Keratinocyte (primary cell): ENCODE results near the gene TUBGCP5. TPM values are rescaled to one million over a fixed set of nuclear protein-coding genes. Genes with fewer than 3 reads are reported as not detected.

Experiments
- DNase-seq: peaks from one replicate; pipeline ENCODE4 v3.0.0-alpha.2; 2011; ENCODE audit warnings: low read depth, missing footprints, low spot score
- FAIRE-seq: peaks from 2 replicates; lab custom pipeline; 2011; peaks lifted over from hg19 to GRCh38; lab: Jason Lieb, UNC
- H2AFZ ChIP-seq: 2 replicates; pipeline ENCODE4 v1.6.0; 2012; ENCODE audit warnings: low read length, control low read depth, inconsistent platforms; ENCODE audit not compliant: control insufficient read depth
- H3K27ac ChIP-seq: 2 replicates; pipeline ENCODE4 v1.5.1; 2011; ENCODE audit warnings: low read length; ENCODE audit not compliant: control insufficient read depth, insufficient read depth
- H3K27me3 ChIP-seq: 3 replicates; pipeline ENCODE4 v1.6.0; 2011; ENCODE audit warnings: low read length; ENCODE audit not compliant: control insufficient read depth, insufficient read depth; ENCODE audit errors: extremely low read depth
- H3K36me3 ChIP-seq, 2 experiments: 2 replicates in 1 of 2; 3 replicates in 1 of 2; pipeline ENCODE4 v1.5.1; 2011; ENCODE audit warnings: low read length in 2 of 2, mild to moderate bottlenecking in 1 of 2; ENCODE audit not compliant: control insufficient read depth in 2 of 2, insufficient read depth in 2 of 2; ENCODE audit errors: extremely low read depth in 1 of 2
- H3K4me1 ChIP-seq: 3 replicates; pipeline ENCODE4 v1.5.1; 2011; ENCODE audit warnings: low read length; ENCODE audit not compliant: control insufficient read depth, insufficient read depth; ENCODE audit errors: extremely low read depth
- H3K4me2 ChIP-seq: 3 replicates; pipeline ENCODE4 v1.6.0; 2011; ENCODE audit warnings: low read depth, low read length; ENCODE audit not compliant: control insufficient read depth, insufficient read depth; ENCODE audit errors: extremely low read depth
- H3K4me3 ChIP-seq, 3 experiments: fragments of 200-600 bp in 1 of 3; sonication (generic) in 1 of 3; 2 replicates in 2 of 3; 3 replicates in 1 of 3; pipeline ENCODE4 v1.5.1; 2011 to 2016; ENCODE audit warnings: low read length in 3 of 3, mild to moderate bottlenecking in 3 of 3, control low read depth in 2 of 3, inconsistent platforms in 1 of 3, low read depth in 1 of 3, mixed read lengths in 1 of 3, mixed run types in 1 of 3, moderate library complexity in 1 of 3; ENCODE audit not compliant: control insufficient read depth in 2 of 3, insufficient read depth in 2 of 3; ENCODE audit errors: extremely low read depth in 1 of 3
- H3K79me2 ChIP-seq: 2 replicates; pipeline ENCODE4 v1.6.0; 2012; ENCODE audit warnings: low read length; ENCODE audit not compliant: control insufficient read depth, insufficient read depth
- H3K9ac ChIP-seq: 3 replicates; pipeline ENCODE4 v1.6.0; 2011; ENCODE audit warnings: low read length; ENCODE audit not compliant: control insufficient read depth, insufficient read depth; ENCODE audit errors: extremely low read depth
- H3K9me1 ChIP-seq: 3 replicates; pipeline ENCODE4 v1.6.0; 2011; ENCODE audit warnings: low read length; ENCODE audit not compliant: control insufficient read depth, insufficient read depth; ENCODE audit errors: extremely low read depth
- H3K9me3 ChIP-seq: 2 replicates; pipeline ENCODE4 v1.5.1; 2012; ENCODE audit warnings: low read depth, low read length; ENCODE audit not compliant: control insufficient read depth
- H4K20me1 ChIP-seq: 3 replicates; pipeline ENCODE4 v1.6.0; 2011; ENCODE audit warnings: low read length; ENCODE audit not compliant: control insufficient read depth, insufficient read depth; ENCODE audit errors: extremely low read depth
- EZH2 ChIP-seq: IDR thresholded peaks from one replicate; pipeline ENCODE4 v1.6.1; 2012; ENCODE audit warnings: inconsistent platforms, mild to moderate bottlenecking, low read length, moderate library complexity
- dilution Hi-C: fragments of 300-500 bp; cut with MboI; formaldehyde crosslinking; loops from one replicate; pipeline ENCODE4 v1.7.0; 2020; ENCODE audit warnings: low sequenced_read_pairs; ENCODE audit not compliant: extremely low pct_ligation_motif_present
- polyA plus RNA-seq, 5 experiments: library from polyadenylated mRNA; depleted of rRNA in 3 of 5; stranded (reverse) in 3 of 5; stranded (forward) in 1 of 5; unstranded in 1 of 5; fragments of >200 nt; gene quantifications; 1 replicate in 1 of 5; 2 replicates in 3 of 5; 3 replicates in 1 of 5; pipeline versions ENCODE4 v1.2.1 to v1.2.3, GENCODE V29; 2011 to 2012; ENCODE audit warnings: missing spikeins in 2 of 5, low read depth in 1 of 5, low replicate concordance in 1 of 5
- TF ChIP-seq, protein P1 (sequence below), 3 experiments: IDR thresholded peaks in 1 of 3; conservative IDR thresholded peaks in 1 of 3; optimal IDR thresholded peaks in 1 of 3; 2 replicates in 2 of 3; 3 replicates in 1 of 3; pipeline versions ENCODE3 to v1.5.1; 2011; ENCODE audit warnings: low read length in 3 of 3, mild to moderate bottlenecking in 3 of 3, moderate library complexity in 2 of 3, control low read depth in 1 of 3, inconsistent platforms in 1 of 3; ENCODE audit not compliant: insufficient read depth in 2 of 3; ENCODE audit errors: extremely low read depth in 1 of 3

Gene TUBGCP5
- polyA plus RNA-seq, 1 donor (not counting 4 experiments of a cell fraction or from before 2014, with no cell fraction given), result 20.3 TPM

DNA sequence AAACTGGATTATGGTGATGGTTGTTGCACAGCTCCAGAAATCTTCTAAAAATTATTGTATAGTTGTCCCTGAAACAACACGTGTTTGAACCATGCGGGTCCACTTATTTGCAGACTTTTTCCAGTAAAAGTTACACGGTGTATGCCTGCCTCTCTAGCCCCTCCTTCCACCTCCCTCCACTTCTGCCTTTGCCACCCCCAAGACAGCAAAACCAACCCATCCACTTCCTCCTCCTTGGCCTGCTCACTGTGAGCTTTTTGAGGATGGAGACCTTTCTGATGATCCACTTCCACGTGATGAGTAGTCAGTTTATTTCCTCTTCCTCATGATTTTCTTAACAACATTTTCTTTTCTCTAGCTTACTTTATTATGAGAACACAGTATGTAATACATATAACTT lies 64.6 kb downstream of the TUBGCP5 start:
- Histone ChIP-seq H4K20me1 (peaks cover 15% of the 10 kb centered on the region), H2AFZ (no peak overlapping the region), H3K9me1 (peaks cover 2% of the 10 kb centered on the region), H3K9me3 (no peaks in the 10 kb centered on the region), H3K9ac (no peak overlapping the region), H3K27me3 (no peaks in the 10 kb centered on the region), H3K27ac (no peak overlapping the region), H3K79me2 (peaks cover 95% of the 10 kb centered on the region), H3K4me1 (peaks cover 5% of the 10 kb centered on the region), H3K4me3 (no peak overlapping the region), H3K4me2 (no peak overlapping the region), H3K36me3 (no peaks in the 10 kb centered on the region)
- no peak for TF ChIP-seq EZH2
- dilution Hi-C loops, result no loop called here
- no peak for FAIRE-seq
- no peak for DNase-seq

DNA sequence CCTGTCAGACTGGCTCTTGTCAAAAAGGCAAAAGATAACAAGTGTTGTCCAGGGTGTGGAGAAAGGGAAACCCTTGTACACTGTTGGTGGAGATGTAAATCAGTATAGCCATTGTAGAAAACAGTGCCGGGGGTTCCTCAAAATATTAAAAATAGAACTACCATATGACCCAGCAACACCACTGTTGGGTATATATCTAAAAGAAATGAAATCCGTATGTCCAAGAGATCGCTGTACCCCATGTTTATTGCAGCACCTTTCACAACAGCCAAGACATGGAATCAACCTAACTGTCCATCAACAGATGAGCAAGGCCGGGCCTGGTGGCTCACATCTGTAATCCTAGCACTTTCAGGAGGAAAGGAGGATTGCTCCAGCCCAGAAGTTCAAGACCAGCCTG lies 65.4 kb downstream of the TUBGCP5 start:
- Histone ChIP-seq H3K9me1 (peaks cover 2% of the 10 kb centered on the region), H3K27me3 (no peaks in the 10 kb centered on the region), H4K20me1 (peaks cover 19% of the 10 kb centered on the region), H3K79me2 (peaks cover 95% of the 10 kb centered on the region), H3K4me3 (no peak overlapping the region), H3K27ac (no peak overlapping the region), H3K9ac (no peak overlapping the region), H3K4me2 (no peak overlapping the region), H2AFZ (no peak overlapping the region), H3K36me3 (no peaks in the 10 kb centered on the region), H3K4me1 (peaks cover 7% of the 10 kb centered on the region), H3K9me3 (no peaks in the 10 kb centered on the region)
- dilution Hi-C loops, result no loop called here
- FAIRE-seq, result no peak
- TF ChIP-seq, protein P1, sequence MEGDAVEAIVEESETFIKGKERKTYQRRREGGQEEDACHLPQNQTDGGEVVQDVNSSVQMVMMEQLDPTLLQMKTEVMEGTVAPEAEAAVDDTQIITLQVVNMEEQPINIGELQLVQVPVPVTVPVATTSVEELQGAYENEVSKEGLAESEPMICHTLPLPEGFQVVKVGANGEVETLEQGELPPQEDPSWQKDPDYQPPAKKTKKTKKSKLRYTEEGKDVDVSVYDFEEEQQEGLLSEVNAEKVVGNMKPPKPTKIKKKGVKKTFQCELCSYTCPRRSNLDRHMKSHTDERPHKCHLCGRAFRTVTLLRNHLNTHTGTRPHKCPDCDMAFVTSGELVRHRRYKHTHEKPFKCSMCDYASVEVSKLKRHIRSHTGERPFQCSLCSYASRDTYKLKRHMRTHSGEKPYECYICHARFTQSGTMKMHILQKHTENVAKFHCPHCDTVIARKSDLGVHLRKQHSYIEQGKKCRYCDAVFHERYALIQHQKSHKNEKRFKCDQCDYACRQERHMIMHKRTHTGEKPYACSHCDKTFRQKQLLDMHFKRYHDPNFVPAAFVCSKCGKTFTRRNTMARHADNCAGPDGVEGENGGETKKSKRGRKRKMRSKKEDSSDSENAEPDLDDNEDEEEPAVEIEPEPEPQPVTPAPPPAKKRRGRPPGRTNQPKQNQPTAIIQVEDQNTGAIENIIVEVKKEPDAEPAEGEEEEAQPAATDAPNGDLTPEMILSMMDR (optimal IDR thresholded peaks at IDR 0.05 in 1 of 3, IDR thresholded peaks at IDR 0.05 in 1 of 3, conservative IDR thresholded peaks at IDR 0.05 in 1 of 3; ENCODE audit: extremely low read depth in 1 of 3, insufficient read depth in 2 of 3, low read length in 3 of 3), result no peak
- TF ChIP-seq EZH2, result no peak
- no peak for DNase-seq

DNA sequence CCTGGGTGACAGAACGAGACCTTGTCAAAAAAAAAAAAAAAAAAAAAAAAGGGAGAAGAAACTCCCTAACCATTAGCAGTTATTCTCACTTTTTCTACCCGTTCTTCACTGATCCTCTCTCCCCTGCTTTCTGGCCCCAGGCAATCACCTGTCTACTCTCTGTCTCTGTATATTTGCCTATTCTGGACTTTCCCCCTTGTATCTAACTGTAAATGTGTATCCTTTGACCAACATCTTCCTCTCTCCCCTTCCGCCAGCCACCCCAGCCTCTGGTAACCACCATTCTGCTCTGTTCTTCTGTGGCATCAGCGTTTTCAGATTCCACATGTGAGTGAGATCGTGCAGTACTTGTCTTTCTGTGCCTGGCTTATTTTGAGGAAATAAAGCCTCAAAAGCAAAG lies 66.1 kb downstream of the TUBGCP5 start:
- no peaks in the 10 kb centered on the region for H3K9me1 ChIP-seq
- no peaks in the 10 kb centered on the region for H3K27me3 ChIP-seq
- no peak overlapping the region for H3K9ac ChIP-seq
- H4K20me1 ChIP-seq, result peaks cover 19% of the 10 kb centered on the region
- H3K36me3 ChIP-seq, result no peaks in the 10 kb centered on the region
- dilution Hi-C loops, result no loop called here
- no peak overlapping the region for H2AFZ ChIP-seq
- no peak overlapping the region for H3K27ac ChIP-seq
- TF ChIP-seq EZH2, result no peak
- TF ChIP-seq, protein P1 (optimal IDR thresholded peaks at IDR 0.05 in 1 of 3, IDR thresholded peaks at IDR 0.05 in 1 of 3, conservative IDR thresholded peaks at IDR 0.05 in 1 of 3; ENCODE audit: extremely low read depth in 1 of 3, insufficient read depth in 2 of 3, low read length in 3 of 3), result no peak
- H3K4me3 ChIP-seq, result no peak overlapping the region
- H3K4me1 ChIP-seq, result peaks cover 9% of the 10 kb centered on the region
- DNase-seq (no peak), FAIRE-seq (no peak)
- H3K9me3 ChIP-seq, result no peaks in the 10 kb centered on the region
- H3K4me2 ChIP-seq, result no peak overlapping the region
- peaks cover 93% of the 10 kb centered on the region for H3K79me2 ChIP-seq
